PC-3 (cell line): ENCODE data around the gene ITGB3. TPM values are rescaled to one million over a fixed set of nuclear protein-coding genes. Genes with fewer than 3 reads are reported as not detected.

Source experiments
- ATAC-seq: fragments of 200-7000 bp; cut with Tn5 transposase; 2 replicates; pipeline ENCODE4 v1.9.1; 2020; ENCODE audit warnings: mild to moderate bottlenecking, moderate library complexity
- BruUV-seq: library from RNA; stranded (reverse); fragments of 400-500 nt; replicated peaks from 2 replicates; lab custom pipeline; 2021; lab: Mats Ljungman, UMichigan
- CTCF ChIA-PET: fragments of 300-600 bp; sonication (Branson Sonifier 250); formaldehyde crosslinking; loops from one replicate; lab custom pipeline; 2022; ENCODE audit warnings: antibody characterized with exemption; lab: Charles Lee
- POLR2A ChIA-PET: fragments of 300-600 bp; sonication (Branson Sonifier 250); formaldehyde crosslinking; loops from one replicate; lab custom pipeline; 2022; ENCODE audit warnings: antibody characterized with exemption; ENCODE audit not compliant: unreplicated experiment; lab: Charles Lee
- DNase-seq: peaks from one replicate; pipeline ENCODE4 v3.0.0-alpha.2; 2015
- H2AFZ ChIP-seq: fragments of 300-600 bp; sonication (generic); 2 replicates; pipeline ENCODE4 v1.6.0; 2016; ENCODE audit warnings: antibody characterized with exemption, low read length
- H3F3A ChIP-seq: fragments of 300-600 bp; sonication (generic); one replicate; pipeline ENCODE4 v1.6.0; 2017; ENCODE audit warnings: antibody characterized with exemption, low read length, control low read depth, mild to moderate bottlenecking; ENCODE audit not compliant: unreplicated experiment
- H3K27ac ChIP-seq: fragments of 300-600 bp; sonication (generic); 2 replicates; pipeline ENCODE4 v1.5.1; 2016; ENCODE audit warnings: mild to moderate bottlenecking, low read length
- H3K27me3 ChIP-seq: fragments of 300-600 bp; sonication (generic); 2 replicates; pipeline ENCODE4 v1.6.1; 2016; ENCODE audit warnings: low read length, mixed read lengths
- H3K36me3 ChIP-seq: fragments of 300-600 bp; sonication (generic); 2 replicates; pipeline ENCODE4 v1.6.1; 2016; ENCODE audit warnings: low read depth, mixed run types, low read length, mixed read lengths
- H3K4me1 ChIP-seq: fragments of 300-600 bp; sonication (generic); 2 replicates; pipeline ENCODE4 v1.5.1; 2016; ENCODE audit warnings: low read length; ENCODE audit not compliant: insufficient read depth
- H3K4me2 ChIP-seq: fragments of 300-600 bp; sonication (generic); 2 replicates; pipeline ENCODE4 v1.6.0; 2016; ENCODE audit warnings: low read length
- H3K4me3 ChIP-seq: fragments of 300-600 bp; sonication (generic); 2 replicates; pipeline ENCODE4 v1.5.1; 2016; ENCODE audit warnings: mild to moderate bottlenecking, low read length, mixed read lengths
- H3K79me2 ChIP-seq: fragments of 300-600 bp; sonication (generic); 2 replicates; pipeline ENCODE4 v1.6.1; 2017; ENCODE audit warnings: low read length, mixed read lengths
- H3K9ac ChIP-seq: fragments of 300-600 bp; sonication (generic); 2 replicates; pipeline ENCODE4 v1.6.0; 2016; ENCODE audit warnings: mild to moderate bottlenecking, low read length
- H3K9me2 ChIP-seq: fragments of 300-600 bp; sonication (generic); replicated peaks from 2 replicates; pipeline ENCODE4 v1.6.1; 2016; ENCODE audit warnings: mixed run types, low read length, mixed read lengths
- H3K9me3 ChIP-seq: fragments of 300-600 bp; sonication (generic); 2 replicates; pipeline ENCODE4 v1.6.1; 2016; ENCODE audit warnings: low read length, mixed read lengths
- H4K20me1 ChIP-seq: fragments of 300-600 bp; sonication (generic); 2 replicates; pipeline ENCODE4 v1.6.1; 2016; ENCODE audit warnings: low read length, mixed read lengths
- EZH2 ChIP-seq: fragments of 300-600 bp; sonication (generic); IDR thresholded peaks from one replicate; pipeline ENCODE4 v1.6.1; 2017; ENCODE audit warnings: antibody characterized with exemption, mild to moderate bottlenecking, low read length; ENCODE audit not compliant: unreplicated experiment
- EZH2phosphoT487 ChIP-seq: fragments of 300-600 bp; sonication (generic); IDR thresholded peaks from 2 replicates; pipeline ENCODE4 v1.6.1; 2018; ENCODE audit warnings: mild to moderate bottlenecking, antibody characterized with exemption, low read length, borderline replicate concordance
- intact Hi-C: fragments of 100-400 bp; cut with micrococcal nuclease; formaldehyde crosslinking; loops from 2 replicates; pipeline ENCODE4 v1.9.0; 2023
- total RNA-seq: library from RNA; depleted of rRNA; stranded (reverse); fragments of >200 nt; gene quantifications from 2 replicates; pipeline ENCODE4 v1.2.3, GENCODE V29; 2014
- TF ChIP-seq, protein P1 (sequence below): fragments of 300-600 bp; sonication (generic); conservative IDR thresholded peaks from 2 replicates; pipeline ENCODE4 v1.5.1; 2017; ENCODE audit warnings: antibody characterized with exemption, low read depth, mild to moderate bottlenecking, low read length

The ITGB3 gene
- total RNA-seq, 1 experiment from 2014 or later: 0.36 TPM

DNA sequence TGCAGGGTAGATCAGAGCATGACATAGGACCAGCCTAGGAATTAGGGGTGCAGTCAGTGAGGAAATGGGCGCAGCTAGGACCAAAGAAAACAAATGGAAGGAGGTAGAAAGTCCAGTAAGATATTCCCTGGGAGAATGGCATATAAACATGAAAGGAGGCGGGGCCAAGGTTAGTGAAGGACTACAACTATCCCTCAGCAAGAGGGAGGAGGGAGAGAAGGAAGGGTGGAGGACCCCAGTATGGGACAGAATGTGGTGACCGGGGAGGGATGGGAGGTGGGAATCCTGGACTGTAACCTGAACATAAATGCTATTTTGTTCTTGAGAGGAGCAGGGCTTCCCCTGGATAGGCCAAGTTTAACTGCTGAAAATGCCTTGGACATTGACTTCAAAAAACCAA is 22.8 kb downstream of the ITGB3 start:
- ChIA-PET CTCF (no interaction called here), POLR2A (no interaction called here)
- ATAC-seq (no peak), DNase-seq (no peak)
- no peak overlapping the region for H3K27ac ChIP-seq
- no peaks in the 10 kb centered on the region for H3F3A ChIP-seq
- H3K4me3 ChIP-seq: no peak overlapping the region
- H2AFZ ChIP-seq: no peak overlapping the region
- intact Hi-C loops: no loop called here
- no peaks in the 10 kb centered on the region for H3K9me3 ChIP-seq
- BruUV-seq: no TSS peak
- H3K9me2 ChIP-seq: no peaks in the 10 kb centered on the region
- no peak for TF ChIP-seq EZH2phosphoT487
- TF ChIP-seq, protein P1, sequence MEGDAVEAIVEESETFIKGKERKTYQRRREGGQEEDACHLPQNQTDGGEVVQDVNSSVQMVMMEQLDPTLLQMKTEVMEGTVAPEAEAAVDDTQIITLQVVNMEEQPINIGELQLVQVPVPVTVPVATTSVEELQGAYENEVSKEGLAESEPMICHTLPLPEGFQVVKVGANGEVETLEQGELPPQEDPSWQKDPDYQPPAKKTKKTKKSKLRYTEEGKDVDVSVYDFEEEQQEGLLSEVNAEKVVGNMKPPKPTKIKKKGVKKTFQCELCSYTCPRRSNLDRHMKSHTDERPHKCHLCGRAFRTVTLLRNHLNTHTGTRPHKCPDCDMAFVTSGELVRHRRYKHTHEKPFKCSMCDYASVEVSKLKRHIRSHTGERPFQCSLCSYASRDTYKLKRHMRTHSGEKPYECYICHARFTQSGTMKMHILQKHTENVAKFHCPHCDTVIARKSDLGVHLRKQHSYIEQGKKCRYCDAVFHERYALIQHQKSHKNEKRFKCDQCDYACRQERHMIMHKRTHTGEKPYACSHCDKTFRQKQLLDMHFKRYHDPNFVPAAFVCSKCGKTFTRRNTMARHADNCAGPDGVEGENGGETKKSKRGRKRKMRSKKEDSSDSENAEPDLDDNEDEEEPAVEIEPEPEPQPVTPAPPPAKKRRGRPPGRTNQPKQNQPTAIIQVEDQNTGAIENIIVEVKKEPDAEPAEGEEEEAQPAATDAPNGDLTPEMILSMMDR: no peak
- no peaks in the 10 kb centered on the region for H4K20me1 ChIP-seq
- no peak overlapping the region for H3K9ac ChIP-seq
- H3K36me3 ChIP-seq: no peaks in the 10 kb centered on the region
- no peak overlapping the region for H3K4me2 ChIP-seq
- no peaks in the 10 kb centered on the region for H3K79me2 ChIP-seq
- H3K27me3 ChIP-seq: no peaks in the 10 kb centered on the region
- H3K4me1 ChIP-seq: peaks cover 38% of the 10 kb centered on the region

DNA sequence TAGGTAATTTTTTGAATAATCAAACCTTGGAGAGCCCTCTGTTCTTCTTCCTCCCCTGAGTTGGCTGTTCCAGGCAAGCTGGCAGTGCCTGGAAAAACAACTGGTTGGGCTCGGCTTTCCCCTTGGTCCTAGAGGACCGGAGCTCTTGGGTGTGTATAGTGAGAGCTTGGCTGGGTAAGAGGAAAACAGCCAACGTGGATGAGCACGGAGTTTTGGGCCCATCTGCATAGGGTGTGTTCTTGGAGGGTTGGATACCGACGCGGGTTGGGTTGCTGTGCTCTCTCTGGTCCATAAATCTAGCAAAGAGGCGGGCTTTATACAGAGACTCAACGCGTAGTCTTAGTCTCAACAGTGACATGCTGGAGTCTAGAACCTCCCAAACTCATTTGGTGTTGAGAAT is 23.2 kb downstream of the ITGB3 start:
- no TSS peak for BruUV-seq
- TF ChIP-seq, protein P1: no peak
- TF ChIP-seq EZH2phosphoT487: no peak
- no peak for TF ChIP-seq EZH2
- Histone ChIP-seq H3K79me2 (no peaks in the 10 kb centered on the region), H3K4me1 (peaks cover 38% of the 10 kb centered on the region), H3F3A (no peaks in the 10 kb centered on the region), H3K4me2 (no peak overlapping the region), H2AFZ (no peak overlapping the region), H4K20me1 (no peaks in the 10 kb centered on the region), H3K4me3 (no peak overlapping the region), H3K9me3 (no peaks in the 10 kb centered on the region), H3K9me2 (no peaks in the 10 kb centered on the region), H3K27ac (no peak overlapping the region), H3K9ac (no peak overlapping the region), H3K27me3 (no peaks in the 10 kb centered on the region), H3K36me3 (no peaks in the 10 kb centered on the region)
- ChIA-PET POLR2A (no interaction called here), CTCF (no interaction called here)
- DNase-seq (peak; percentile 57), ATAC-seq (peak; percentile 58)
- intact Hi-C loops: no loop called here

DNA sequence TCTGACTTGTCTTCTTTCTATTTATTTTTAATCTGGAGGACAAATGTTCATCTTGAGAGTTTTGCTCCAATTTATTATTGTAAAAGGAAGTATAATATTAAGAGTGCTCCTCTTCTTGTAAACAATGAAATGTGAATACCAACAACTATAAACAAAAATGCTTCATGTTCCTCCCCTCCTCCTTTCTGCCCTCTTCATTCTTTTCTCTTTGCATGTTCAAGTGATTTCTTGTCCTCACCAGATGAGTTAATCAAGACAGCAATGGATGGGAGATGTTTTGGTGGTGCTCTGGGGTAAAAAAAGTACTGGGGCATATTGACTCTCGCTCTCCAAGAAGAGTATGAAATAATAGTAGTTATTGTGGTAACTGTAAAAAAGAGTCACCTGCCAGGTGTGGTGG is 24.3 kb downstream of the ITGB3 start:
- Histone ChIP-seq H3K9me3 (no peaks in the 10 kb centered on the region), H3K27ac (no peak overlapping the region), H2AFZ (no peak overlapping the region), H3K36me3 (no peaks in the 10 kb centered on the region), H3F3A (no peaks in the 10 kb centered on the region), H3K9me2 (no peaks in the 10 kb centered on the region), H3K4me1 (peaks cover 38% of the 10 kb centered on the region), H3K79me2 (no peaks in the 10 kb centered on the region), H3K27me3 (no peaks in the 10 kb centered on the region), H3K4me3 (no peak overlapping the region), H4K20me1 (no peaks in the 10 kb centered on the region), H3K4me2 (no peak overlapping the region), H3K9ac (no peak overlapping the region)
- DNase-seq (no peak), ATAC-seq (no peak)
- ChIA-PET POLR2A (no interaction called here), CTCF (no interaction called here)
- no TSS peak for BruUV-seq
- intact Hi-C loops: no loop called here
- TF ChIP-seq, protein P1: no peak
- TF ChIP-seq EZH2: no peak
- TF ChIP-seq EZH2phosphoT487: no peak
